ENCODE measurements around the gene GLIPR1L2. TPM values are rescaled to one million over a fixed set of nuclear protein-coding genes. Genes with fewer than 3 reads are reported as not detected.

Gene GLIPR1L2
- total RNA-seq, 1 donor from 2014 or later, result 0.25 TPM

DNA sequence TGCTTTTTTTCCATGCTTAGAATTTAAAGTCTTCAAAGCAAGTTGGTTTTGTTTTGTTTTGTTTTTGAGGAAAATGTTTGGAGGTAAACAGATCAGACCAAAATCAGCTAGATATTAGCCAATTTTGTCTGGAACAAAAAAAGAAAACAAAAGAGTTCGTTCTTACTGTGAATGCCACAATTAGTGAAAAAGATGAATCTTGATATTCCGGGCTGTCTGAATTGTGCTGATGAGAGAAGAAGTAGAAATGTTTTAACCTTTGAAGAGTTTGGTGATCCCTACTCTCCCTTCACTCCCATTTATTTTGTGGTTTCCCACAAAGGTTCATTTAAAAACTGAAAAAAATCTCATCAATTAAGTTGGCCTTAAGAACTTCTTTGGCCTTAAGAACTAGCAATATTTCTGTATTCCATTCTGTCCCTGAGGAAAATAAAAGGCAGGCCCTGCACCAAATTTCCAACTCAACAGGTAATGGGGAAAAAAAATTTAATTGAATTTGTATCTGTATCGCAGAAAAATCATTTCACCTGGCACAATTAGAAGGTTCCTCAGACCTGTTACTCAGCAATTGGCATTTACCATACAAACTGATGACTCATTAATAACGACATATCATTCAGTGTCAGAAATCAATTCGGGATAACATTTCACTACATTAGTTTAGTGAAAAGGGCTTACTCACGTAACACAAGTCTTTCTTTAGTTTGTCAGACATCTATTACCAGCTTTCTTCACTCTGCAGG lies 562 bp upstream of the GLIPR1L2 start:
- no peaks in the 10 kb centered on the region for H3K27me3 Mint-ChIP-seq (ENCODE audit: low read depth, unreplicated experiment)
- no peak for TF ChIP-seq EZH2 (IDR thresholded peaks at IDR 0.05; ENCODE audit: insufficient read depth, low read length)
- TF ChIP-seq, protein P1, sequence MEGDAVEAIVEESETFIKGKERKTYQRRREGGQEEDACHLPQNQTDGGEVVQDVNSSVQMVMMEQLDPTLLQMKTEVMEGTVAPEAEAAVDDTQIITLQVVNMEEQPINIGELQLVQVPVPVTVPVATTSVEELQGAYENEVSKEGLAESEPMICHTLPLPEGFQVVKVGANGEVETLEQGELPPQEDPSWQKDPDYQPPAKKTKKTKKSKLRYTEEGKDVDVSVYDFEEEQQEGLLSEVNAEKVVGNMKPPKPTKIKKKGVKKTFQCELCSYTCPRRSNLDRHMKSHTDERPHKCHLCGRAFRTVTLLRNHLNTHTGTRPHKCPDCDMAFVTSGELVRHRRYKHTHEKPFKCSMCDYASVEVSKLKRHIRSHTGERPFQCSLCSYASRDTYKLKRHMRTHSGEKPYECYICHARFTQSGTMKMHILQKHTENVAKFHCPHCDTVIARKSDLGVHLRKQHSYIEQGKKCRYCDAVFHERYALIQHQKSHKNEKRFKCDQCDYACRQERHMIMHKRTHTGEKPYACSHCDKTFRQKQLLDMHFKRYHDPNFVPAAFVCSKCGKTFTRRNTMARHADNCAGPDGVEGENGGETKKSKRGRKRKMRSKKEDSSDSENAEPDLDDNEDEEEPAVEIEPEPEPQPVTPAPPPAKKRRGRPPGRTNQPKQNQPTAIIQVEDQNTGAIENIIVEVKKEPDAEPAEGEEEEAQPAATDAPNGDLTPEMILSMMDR (IDR thresholded peaks at IDR 0.05; ENCODE audit: insufficient read depth, low read depth, low read length), result no peak
- H3K4me3 Mint-ChIP-seq (ENCODE audit: unreplicated experiment), result peak overlapping the region; percentile 73
- peak overlapping the region; percentile 57 for H2AFZ ChIP-seq (ENCODE audit: low read depth, low read length)
- H3K4me2 ChIP-seq (ENCODE audit: low read length), result peak overlapping the region; percentile 93
- peak overlapping the region; percentile 86 for H3K9ac ChIP-seq (ENCODE audit: low read length)
- no peaks in the 10 kb centered on the region for H3K79me2 ChIP-seq (ENCODE audit: insufficient read depth, low read length)
- DNase-seq (ENCODE audit: low read depth), result no peak
- H3K27ac Mint-ChIP-seq (ENCODE audit: unreplicated experiment), result peak overlapping the region; percentile 29
- H3K9me3 Mint-ChIP-seq (ENCODE audit: unreplicated experiment), result no peaks in the 10 kb centered on the region
- no peaks in the 10 kb centered on the region for H3K36me3 ChIP-seq (ENCODE audit: insufficient read depth, low read length)
- H3K9me3 ChIP-seq (ENCODE audit: insufficient read depth, low read depth, low read length), result no peaks in the 10 kb centered on the region
- peak overlapping the region; percentile 73 for H3K4me3 ChIP-seq (ENCODE audit: insufficient read depth, low read depth, low read length)
- peaks cover 8% of the 10 kb centered on the region for H3K4me1 ChIP-seq (ENCODE audit: insufficient read depth, low read length)
- FAIRE-seq, result peak; percentile 47
- no peaks in the 10 kb centered on the region for H3K27me3 ChIP-seq (ENCODE audit: insufficient read depth, low read length)
- peak overlapping the region; percentile 67 for H3K27ac ChIP-seq (ENCODE audit: low read depth, low read length)
- no peaks in the 10 kb centered on the region for H3K36me3 Mint-ChIP-seq (ENCODE audit: low read depth, unreplicated experiment)
- H4K20me1 ChIP-seq (ENCODE audit: insufficient read depth, low read length), result no peaks in the 10 kb centered on the region
- peaks cover 10% of the 10 kb centered on the region for H3K4me1 Mint-ChIP-seq (ENCODE audit: low read depth, unreplicated experiment)

DNA sequence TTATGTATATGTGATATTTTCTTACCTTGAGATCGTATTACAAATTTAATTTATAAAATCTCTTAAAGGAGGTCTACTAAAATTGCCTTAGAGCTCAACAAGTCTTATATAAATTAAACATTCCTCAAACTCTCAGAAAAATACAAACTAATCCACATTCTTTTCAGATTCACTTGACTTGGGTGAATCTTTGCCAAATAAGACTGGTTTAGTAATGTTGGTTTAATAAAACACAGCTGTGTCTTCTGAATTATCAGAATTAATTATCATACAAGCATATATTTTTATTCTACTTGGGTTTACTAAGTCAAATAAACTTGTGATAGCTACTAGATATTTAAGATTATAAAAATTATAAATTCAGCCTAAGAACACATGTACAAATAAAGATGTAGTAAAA lies 13.3 kb downstream of the GLIPR1L2 start:
- H3K4me1 ChIP-seq (ENCODE audit: insufficient read depth, low read length), result no peaks in the 10 kb centered on the region
- H3K9ac ChIP-seq (ENCODE audit: low read length), result no peak overlapping the region
- peaks cover 2% of the 10 kb centered on the region for H3K9me3 Mint-ChIP-seq (ENCODE audit: unreplicated experiment)
- H3K36me3 ChIP-seq (ENCODE audit: insufficient read depth, low read length), result no peaks in the 10 kb centered on the region
- no peaks in the 10 kb centered on the region for H3K4me1 Mint-ChIP-seq (ENCODE audit: low read depth, unreplicated experiment)
- no peaks in the 10 kb centered on the region for H3K36me3 Mint-ChIP-seq (ENCODE audit: low read depth, unreplicated experiment)
- H2AFZ ChIP-seq (ENCODE audit: low read depth, low read length), result no peak overlapping the region
- no peak overlapping the region for H3K4me3 ChIP-seq (ENCODE audit: insufficient read depth, low read depth, low read length)
- H4K20me1 ChIP-seq (ENCODE audit: insufficient read depth, low read length), result no peaks in the 10 kb centered on the region
- H3K4me3 Mint-ChIP-seq (ENCODE audit: unreplicated experiment), result no peak overlapping the region
- no peak overlapping the region for H3K27ac Mint-ChIP-seq (ENCODE audit: unreplicated experiment)
- DNase-seq (ENCODE audit: low read depth), result no peak
- no peaks in the 10 kb centered on the region for H3K27me3 Mint-ChIP-seq (ENCODE audit: low read depth, unreplicated experiment)
- TF ChIP-seq EZH2 (IDR thresholded peaks at IDR 0.05; ENCODE audit: insufficient read depth, low read length), result no peak
- TF ChIP-seq, protein P1 (IDR thresholded peaks at IDR 0.05; ENCODE audit: insufficient read depth, low read depth, low read length), result no peak
- no peak overlapping the region for H3K4me2 ChIP-seq (ENCODE audit: low read length)
- H3K79me2 ChIP-seq (ENCODE audit: insufficient read depth, low read length), result no peaks in the 10 kb centered on the region
- FAIRE-seq, result no peak
- H3K9me3 ChIP-seq (ENCODE audit: insufficient read depth, low read depth, low read length), result no peaks in the 10 kb centered on the region
- no peaks in the 10 kb centered on the region for H3K27me3 ChIP-seq (ENCODE audit: insufficient read depth, low read length)
- no peak overlapping the region for H3K27ac ChIP-seq (ENCODE audit: low read depth, low read length)

DNA sequence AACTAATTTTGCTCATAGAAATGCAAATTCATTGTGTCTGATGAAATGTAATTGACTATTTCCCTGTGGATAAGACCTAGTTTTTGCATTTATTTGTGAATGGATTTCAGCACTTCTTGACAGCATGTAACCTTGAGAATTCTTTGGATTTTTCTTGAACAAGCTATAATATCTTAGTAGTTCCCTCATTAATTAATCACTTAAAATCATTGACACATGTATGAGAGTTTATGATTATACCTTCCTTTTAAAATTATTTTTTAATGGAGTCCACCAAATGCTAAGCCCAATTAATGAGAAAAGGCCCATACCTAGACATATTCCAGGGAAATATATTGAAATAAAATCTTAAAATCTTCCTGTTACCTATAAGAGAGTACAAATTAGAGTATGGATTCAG lies 16.8 kb downstream of the GLIPR1L2 start:
- no peaks in the 10 kb centered on the region for H3K9me3 ChIP-seq (ENCODE audit: insufficient read depth, low read depth, low read length)
- no peak overlapping the region for H3K9ac ChIP-seq (ENCODE audit: low read length)
- no peaks in the 10 kb centered on the region for H3K36me3 Mint-ChIP-seq (ENCODE audit: low read depth, unreplicated experiment)
- no peaks in the 10 kb centered on the region for H4K20me1 ChIP-seq (ENCODE audit: insufficient read depth, low read length)
- TF ChIP-seq, protein P1 (IDR thresholded peaks at IDR 0.05; ENCODE audit: insufficient read depth, low read depth, low read length), result no peak
- no peak for TF ChIP-seq EZH2 (IDR thresholded peaks at IDR 0.05; ENCODE audit: insufficient read depth, low read length)
- no peaks in the 10 kb centered on the region for H3K4me1 Mint-ChIP-seq (ENCODE audit: low read depth, unreplicated experiment)
- no peak for DNase-seq (ENCODE audit: low read depth)
- no peak overlapping the region for H3K4me3 Mint-ChIP-seq (ENCODE audit: unreplicated experiment)
- FAIRE-seq, result no peak
- no peak overlapping the region for H3K27ac ChIP-seq (ENCODE audit: low read depth, low read length)
- no peak overlapping the region for H3K27ac Mint-ChIP-seq (ENCODE audit: unreplicated experiment)
- H3K36me3 ChIP-seq (ENCODE audit: insufficient read depth, low read length), result no peaks in the 10 kb centered on the region
- peaks cover 4% of the 10 kb centered on the region for H3K9me3 Mint-ChIP-seq (ENCODE audit: unreplicated experiment)
- H3K4me1 ChIP-seq (ENCODE audit: insufficient read depth, low read length), result no peaks in the 10 kb centered on the region
- H2AFZ ChIP-seq (ENCODE audit: low read depth, low read length), result no peak overlapping the region
- H3K4me3 ChIP-seq (ENCODE audit: insufficient read depth, low read depth, low read length), result no peak overlapping the region
- no peaks in the 10 kb centered on the region for H3K27me3 ChIP-seq (ENCODE audit: insufficient read depth, low read length)
- H3K4me2 ChIP-seq (ENCODE audit: low read length), result no peak overlapping the region
- no peaks in the 10 kb centered on the region for H3K79me2 ChIP-seq (ENCODE audit: insufficient read depth, low read length)
- no peaks in the 10 kb centered on the region for H3K27me3 Mint-ChIP-seq (ENCODE audit: low read depth, unreplicated experiment)

All from astrocyte (in vitro differentiated cells and primary cell).